NCI-H1694 (cell line): Measurements from ENCODE around the gene CADPS.

ENCODE experiments used
- DNase-seq: peaks from one replicate; lab custom pipeline; 2025; lab: John Stamatoyannopoulos, UW

The CADPS gene

DNA sequence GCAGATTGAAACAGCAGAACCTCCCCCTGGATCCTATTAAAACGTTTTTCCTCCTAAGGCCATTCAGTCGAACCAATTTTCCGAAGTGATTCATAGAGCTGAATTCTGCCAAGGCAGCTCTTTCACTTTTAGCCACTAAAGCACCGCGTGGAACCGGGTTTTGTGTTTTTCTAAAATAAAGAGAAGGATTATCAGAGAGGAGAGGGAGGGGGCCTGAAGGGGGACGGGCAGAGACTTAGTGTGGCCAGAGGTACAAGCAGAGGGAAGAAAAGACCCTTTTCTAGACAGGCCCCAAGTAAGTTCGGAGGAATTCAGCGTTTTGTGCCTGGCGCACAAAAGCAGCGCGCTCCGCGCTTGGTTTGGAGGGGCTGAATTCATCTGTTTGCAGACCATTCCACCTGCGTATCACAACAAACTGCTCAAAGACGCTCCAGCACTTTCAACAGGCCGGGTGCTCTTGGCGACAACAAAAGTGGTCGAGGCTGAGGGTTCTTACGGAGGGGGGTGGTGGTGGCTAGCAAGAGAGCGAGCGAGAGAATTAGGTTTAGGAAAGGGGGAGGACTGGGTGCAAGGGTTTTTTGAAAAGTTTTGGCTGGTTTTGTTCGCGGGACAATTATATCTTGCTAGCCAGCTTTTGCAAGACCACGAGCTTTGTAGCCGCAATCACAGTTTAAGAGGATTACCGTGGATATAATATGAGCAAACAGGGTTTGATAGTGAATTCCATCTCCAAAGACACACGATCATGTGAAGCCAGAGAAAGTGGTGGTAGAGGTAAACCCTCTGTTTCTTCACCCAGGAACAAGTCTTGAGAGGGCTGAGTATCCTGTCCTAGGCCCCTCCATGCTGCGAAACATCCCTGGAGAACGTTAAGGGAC lies 500.6 kb downstream of the CADPS start:
- DNase-seq: no peak

DNA sequence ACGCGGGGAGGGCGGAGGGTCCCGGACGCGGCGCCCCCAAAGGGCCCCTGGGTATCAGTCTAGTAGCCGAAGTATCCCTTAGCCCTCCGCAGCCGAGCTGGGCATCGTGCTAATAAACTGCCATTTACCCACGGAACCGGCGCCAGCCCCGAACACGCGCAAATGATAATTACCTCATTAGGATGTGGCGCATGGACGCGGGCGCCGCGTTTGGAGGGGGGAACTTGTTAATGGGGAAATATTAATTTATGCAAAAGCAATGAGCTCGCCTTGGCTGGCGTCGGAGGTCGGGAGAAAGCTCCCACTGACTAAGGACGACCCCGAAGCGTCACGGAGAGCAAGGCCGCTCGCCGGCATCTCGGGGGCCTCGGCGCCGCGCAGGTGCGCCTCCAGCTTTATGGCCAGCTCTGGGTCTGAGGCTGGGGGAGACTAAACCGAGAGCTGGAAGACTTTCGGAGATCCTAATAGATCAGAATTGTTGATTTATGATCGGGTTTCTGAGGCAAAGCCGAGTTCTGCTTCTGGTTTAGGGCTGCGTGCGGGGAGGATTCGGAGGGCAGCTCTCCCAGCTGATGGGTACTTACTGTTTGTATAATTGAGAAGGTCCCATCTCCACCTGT lies 501.4 kb downstream of the CADPS start:
- no peak for DNase-seq

DNA sequence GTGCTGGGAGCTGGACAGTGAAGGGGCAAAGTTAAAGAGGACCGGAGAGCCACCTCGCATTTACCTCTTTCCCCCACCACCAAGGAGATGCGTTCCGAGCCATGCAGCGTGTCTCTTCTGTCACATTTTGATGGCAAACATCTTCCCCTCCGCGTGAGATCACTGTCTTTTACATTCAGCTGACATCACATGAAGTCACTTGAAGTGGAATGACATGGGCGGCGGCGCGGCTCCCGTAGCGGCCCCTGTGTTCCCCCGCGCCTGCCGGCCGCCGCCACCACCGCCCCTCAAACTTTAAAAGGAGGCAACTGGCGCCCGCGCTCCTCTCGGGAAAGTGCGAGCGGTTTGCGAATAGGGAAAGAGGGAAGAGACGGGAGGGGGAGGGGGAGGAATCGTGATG lies 502.0 kb downstream of the CADPS start, which contains the start of gene FEZF2:
FEZF2 (minus strand) TSS at position 336 of the 400 bp plus-strand sequence. CDS start 682 bp downstream, outside the sequence.
- DNase-seq: no peak

DNA sequence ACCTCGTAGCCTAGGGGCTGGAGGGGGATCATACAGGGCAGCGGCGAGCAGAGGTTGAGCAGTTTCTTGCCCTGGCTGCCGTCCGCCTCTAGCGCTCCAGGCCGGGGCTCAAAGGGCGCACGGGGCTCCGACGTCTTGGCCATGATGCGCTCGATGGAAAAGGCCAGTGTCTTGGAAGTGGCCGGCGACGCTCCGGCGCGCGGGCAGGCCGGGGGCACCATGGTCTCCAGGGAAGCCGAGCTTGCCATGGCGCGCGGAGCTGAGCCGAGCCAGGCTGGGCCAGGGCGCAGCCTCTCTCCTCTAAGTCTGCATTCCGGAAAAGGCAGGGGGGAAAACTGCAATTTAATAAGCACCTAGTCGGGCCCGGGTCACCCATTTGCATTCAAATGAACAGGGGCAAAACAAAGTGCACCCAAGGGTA lies 502.6 kb downstream of the CADPS start:
- DNase-seq: no peak

DNA sequence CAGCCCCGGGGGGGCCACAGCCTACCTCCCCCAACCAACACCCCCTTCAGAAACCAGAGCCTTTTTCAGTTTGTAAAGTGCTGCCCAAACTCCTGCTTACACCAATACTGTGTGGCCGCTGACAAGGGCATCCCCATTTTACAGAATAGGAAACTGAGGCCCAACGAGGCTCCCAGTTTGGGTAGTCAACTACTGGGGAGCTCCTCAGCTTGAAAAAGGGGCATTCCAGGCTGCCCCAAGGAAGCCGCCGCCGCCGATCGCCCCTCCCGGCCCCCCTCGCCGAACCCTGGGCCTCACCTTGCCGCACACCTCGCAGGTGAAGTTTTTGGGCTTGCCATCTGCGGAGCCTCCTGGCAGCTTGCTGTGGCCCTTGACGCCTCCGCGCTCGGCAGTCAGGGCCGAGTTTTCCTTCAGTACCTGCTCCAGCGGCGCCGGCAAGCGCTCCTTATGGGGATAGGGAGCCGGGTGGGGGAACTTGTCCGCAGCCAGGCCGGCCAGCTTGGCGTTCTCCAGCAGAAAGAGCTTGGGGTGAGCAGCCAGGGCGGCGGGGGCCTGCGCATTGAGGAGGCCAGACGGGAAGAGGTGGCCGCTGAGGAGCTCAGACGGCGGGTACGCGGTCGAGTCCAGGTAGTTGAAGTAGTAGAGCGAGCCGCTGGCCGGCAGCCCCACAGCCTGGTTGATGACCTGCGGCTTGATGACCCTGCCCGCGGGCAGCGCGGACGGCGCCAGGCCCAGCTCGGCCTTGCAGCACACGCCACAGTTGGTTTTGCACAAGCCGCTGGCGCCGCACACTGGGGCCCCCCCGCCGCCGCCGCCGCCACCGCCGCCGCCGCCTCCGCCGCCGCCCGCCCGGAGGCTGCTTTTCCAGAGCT lies 503.3 kb downstream of the CADPS start:
- DNase-seq: no peak

DNA sequence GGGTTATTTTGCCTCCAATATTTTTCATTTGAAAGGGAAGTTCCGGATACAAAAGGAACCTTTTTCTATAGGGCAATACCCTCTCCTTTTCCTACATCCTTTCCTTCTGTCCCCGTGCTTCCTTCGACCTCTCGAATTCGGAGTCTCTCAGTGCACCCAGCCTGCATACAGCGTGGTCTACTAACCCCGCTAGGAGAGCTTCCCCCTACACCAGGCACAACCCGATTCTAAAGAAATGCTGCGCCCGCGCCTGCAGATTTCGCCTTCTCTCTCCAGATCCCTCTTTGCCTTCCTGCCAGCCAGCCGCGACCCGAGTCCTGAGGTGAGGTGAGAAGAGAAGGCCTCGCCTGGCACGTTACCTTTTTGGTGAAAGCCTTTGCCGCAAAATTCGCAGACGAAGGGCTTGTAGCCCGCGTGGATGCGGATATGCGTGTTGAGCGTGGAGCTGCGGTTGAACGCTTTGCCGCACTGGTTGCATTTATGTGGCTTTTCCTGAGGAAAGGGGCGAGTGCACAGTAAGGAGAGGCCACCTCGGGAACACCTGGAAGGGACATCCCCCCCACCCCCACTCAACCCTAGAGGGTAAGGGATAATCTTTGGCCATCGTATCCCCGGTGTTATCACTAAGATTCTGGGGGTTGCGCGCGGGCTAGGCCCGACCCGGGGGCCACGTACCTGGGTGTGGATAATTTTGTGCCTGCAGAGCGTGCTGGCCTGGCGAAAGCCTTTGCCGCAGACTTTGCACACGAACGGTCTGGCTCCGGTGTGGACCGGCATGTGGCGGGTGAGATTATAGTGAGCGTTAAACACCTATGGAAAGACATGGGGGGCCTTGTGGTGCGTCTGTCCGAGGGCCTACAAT lies 504.1 kb downstream of the CADPS start:
- no peak for DNase-seq

DNA sequence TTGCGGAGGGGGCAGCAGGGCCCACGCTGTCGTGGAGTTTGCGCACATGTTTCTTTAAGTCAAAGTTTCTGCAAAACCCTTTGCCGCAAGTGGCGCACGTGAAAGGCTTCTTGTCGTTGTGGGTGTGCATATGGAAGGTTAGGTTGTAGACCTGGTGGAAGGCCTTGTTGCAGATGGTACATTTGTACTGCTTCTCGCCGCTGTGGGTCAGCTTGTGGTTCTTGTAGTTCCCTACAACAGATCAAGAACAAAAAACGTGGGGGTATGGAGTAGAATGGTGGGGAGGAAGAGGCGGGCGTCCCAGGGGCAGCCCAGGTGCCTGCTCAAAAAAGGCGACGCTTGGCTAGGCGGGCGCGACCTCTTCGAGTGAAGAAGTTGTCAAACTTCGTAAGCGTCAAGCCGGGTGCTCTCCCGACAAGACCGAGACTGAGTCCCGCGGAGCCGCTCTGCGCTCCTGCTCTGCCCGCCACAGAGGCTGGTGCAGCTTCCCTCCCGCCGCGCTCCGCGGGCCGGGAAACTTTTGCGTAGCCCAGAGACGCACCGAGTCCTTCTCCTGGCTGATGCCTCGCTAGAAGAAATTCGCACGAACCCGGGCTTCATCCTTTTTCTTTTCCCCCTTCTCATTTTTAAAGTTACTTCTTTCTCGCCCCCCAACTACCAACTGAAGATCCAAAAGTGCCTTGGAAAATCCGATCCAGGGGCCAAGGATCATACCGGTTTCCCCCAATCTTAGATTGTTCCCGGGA lies 504.9 kb downstream of the CADPS start:
- DNase-seq: no peak

DNA sequence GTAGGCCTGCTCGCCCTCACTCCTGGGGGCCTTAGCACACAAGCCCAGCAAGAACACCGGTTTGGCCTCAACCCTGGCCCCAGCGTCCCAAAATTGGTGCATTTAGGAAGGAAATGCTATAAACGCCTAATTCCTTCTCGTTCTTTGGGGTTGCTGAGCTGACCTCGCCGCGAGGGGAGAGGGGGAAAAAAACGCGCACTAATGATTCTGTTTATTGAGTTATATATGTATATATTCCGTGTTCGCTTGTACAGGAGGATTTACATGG lies 505.8 kb downstream of the CADPS start:
- no peak for DNase-seq

DNA sequence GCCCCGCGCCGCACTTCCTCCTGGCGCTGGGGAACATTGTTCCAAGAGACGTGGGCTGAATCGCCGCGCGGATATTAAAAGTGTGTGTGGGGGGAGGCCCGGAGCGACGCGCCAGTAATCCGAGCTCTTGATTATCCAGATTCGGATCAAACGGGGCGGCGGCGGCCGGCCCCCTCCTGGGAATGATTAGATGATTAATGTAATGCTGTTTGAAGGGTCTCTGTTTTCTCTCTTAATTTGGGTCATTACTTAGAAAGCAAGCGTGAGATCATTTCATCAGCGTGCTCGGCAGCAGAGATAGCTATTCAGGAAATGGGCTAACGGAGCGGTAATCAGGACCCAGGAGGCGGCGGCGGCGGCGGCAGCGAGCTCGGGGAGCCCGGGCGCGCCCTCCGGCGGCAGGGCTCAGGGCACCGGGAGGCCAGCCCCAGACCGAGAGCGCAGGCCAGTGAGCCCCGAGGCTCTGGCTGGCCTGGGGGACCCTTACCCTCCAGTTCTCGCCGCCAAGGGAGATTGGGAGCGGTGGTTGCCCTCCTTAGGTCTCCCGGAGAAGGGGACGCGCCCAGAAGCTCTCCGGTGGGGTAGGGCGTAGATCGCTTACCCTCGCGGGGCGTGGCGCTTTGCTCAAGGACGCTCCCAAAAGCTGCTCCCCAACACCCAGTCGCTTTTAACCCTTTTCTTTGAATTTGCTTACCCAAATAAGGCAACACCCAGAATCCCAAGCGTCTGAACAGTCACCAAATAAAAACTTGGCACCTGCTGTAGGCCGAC lies 506.3 kb downstream of the CADPS start:
- no peak for DNase-seq

DNA sequence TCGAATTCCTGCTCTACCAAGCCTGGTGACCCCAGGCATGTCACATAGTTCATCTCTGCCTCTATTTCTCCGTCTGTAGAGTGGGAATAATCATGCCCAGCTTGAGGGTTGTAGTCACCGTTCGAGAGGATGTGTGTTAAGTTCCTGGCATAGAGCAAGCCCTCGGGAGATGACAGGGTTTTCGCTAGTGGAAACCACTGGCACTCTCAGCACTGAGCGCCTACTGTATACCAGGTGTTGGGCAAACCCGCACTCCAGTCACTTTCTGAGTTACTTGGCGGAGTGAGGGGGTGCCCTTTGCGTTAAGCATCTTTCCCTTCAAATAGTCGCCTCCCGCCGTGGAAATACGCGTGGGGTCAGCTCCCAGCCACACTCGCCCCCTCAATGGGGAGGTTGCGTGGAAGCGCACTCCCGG lies 506.9 kb downstream of the CADPS start:
- no peak for DNase-seq

DNA sequence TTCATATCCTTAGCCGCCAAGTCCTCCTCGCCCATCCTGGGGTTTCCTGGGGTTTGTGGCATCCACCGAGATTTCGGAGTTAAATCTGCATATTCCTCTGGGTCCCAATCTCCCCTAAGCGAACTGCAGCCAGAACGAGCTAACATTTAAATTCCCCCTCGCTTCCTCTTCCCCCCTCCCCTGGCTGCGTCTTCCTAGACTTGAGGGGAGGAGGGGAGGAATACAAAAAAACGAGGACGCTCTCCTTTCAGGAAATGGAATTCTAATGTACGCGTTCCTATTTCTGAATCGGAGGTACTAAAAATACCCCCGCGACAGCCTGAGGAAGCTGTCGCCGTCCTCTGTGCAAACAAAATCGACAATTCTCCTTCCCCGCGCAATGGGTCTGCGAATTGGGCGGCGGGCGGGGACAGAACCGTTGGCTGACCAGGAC lies 507.4 kb downstream of the CADPS start:
- no peak for DNase-seq

DNA sequence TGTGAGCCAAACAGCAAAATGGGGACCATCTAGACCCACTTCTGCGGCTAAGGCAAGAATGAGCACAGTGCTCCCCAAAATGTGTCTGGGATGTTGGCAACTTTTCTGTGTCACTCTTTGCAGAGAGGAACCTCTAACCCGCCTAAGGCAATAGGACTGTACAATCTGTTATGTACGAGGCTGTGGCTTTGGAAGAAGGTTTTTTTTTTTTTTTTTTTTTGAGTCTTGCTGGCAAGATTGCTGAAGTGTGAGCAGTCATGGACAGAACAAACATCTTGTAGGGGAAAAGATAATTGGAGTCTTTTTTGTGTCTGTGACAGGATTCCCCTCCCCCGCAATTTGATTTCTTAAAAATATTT lies 509.1 kb downstream of the CADPS start:
- DNase-seq: no peak

DNA sequence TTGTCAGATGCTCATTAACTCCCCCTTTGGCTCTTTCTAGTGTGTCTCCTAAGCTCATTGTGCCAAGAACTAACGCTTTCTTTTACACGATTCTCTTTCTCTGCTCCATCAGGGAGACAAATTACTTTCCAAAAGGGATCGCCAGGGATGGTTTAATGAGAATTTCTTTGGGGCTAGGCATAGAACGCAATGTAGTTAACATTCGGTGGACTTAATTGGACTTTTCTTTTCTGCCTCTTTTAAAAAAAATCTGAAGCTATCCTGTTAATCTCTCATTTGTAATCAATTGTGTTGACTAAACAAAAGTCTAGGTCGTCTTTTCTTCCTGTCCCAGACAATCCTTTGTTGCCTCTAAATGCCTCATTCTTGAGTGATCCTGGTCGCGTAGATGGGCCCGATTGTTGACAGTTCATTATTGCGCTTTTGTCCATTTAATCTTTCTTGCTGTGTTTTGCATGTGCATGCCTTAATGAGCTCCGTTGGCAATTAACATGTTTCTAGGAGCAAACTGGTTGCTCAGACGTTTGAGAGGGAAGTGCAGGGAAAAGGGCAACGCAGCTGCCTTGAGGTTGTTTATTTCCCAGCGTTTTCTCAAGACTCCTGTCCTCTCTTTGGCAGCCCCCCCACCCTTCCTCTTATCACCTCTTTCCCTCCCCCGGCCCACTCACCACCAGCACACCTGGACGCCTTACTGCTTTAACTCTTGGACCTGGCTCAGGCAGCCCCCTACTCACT lies 509.7 kb downstream of the CADPS start:
- no peak for DNase-seq

DNA sequence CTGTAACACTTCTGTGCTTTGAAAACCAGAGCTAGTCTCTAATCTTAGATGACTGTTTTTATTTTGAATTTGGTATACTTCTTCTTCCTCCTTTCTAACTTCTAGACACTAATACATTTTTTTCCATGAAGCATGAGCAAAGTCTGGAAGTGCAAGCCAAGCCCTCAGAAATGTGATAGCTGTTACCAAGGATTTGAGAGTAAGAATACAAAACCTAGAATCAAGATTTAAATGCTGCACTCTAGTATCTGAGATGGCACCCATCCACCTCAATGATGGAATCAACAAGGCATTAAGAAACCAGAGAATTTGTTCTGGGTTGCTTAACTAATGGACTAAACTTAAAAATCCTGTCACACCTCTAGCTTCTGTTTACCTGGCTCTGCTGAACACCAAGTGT lies 511.0 kb downstream of the CADPS start:
- DNase-seq: no peak

DNA sequence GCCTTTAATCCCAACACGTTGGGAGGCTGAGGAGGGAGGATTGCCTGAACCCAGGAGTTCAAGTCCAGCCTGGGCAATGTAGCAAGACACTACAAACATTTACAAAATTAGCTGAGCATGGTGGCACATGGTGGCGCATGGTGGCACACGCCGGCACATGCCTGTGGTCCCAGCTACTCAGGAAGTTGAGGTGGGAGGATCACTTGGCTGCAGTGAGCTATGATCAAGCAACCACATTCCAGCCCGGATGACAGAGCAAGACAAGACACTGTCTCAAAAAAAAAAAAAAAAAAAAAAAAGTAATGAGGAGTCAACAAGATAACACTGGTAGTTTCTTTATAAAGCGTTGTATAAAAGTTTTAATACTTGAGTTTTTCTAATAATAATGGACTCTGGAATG lies 511.9 kb downstream of the CADPS start:
- DNase-seq: no peak

DNA sequence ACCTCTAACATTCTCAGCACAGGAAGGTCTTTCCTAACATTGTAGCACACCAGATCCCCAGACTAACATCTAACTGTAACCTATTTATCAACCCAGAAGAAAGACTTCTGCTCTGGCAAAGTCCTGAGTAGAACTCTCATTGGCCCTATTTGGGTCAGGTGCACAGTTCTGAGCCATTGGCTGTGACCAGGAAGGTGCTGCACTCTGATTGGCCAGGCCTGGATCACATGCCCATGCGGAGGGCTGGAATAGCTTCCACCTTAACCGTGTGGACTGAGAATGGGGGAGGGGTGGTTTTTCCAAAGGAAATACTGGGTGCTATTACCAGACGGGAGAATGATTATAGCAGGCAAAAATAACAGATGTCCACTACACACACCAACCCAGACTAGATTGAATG lies 513.4 kb downstream of the CADPS start:
- DNase-seq: no peak

DNA sequence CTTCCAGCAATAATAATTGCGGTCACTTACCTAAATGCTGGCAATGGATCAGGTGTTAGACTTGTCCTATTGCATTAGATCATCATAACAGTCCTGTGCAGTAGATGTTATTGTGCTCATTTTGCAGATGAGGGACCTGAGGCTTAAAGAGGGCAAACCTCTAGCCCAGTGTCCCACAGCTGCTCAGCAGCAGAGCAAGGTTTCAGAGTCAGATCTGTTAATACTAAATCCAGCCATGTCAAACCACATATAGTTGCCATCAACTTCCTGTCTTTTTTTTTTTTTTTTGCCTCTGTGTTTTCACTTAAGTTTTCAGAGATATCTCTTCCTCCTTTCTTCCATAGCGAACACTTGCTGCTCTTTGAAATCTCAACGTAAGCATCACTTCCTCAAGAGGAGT lies 514.0 kb downstream of the CADPS start:
- no peak for DNase-seq

DNA sequence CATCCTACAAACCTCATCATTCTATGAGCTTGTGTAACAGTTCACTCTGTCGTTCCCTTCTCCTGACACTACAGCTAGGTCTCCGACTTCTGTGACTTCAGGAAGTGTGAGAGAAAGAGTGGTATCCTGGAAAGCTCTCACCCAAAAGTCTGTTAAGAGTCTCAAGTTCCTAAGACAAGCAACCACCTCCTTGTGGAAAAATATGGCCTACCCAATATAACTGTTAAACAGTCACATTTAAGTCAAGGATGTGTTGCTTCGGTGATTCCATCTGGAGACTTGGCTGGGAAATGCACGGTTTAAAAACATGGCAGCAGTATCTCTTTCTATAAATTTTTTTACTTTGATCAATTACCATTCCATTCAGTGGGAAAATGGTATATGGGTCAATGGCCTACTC lies 515.7 kb downstream of the CADPS start:
- DNase-seq: no peak

DNA sequence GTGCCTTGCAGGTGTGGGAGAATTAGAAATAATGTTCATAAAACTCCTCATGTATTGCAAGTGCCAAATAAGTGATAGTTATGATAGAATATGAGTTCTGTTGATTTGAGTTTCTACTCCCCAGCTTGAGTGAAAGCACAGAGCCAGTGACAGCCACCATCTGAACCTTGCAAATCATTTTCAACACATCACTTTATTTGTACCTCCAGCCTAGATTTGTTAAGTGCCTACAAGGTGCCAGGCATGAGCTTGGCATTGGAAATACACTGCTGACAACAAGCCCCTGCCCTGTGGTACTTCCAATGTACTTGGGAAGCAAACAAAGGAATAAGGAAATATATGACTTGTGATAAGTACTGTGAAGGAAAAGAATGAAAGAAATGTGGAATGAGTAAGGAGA lies 518.9 kb downstream of the CADPS start:
- no peak for DNase-seq

DNA sequence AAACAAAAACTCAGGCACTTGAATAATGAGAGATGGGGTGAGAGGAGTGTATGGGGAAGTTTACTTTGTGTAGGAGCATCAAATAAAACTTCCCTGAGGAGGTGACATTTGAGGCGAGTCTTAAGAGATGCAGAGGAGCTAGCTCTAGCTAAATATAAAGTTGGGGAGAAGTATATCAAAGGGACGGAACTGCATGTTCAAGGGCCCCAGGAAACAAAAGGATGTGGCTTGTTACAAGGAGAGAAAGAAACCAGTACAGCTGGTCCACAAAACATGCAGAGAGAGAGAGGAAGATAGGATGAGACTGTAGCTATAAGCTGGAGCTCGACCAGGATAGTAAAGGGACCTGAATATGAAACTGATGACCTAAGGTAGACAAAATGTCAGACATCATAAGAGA lies 519.5 kb downstream of the CADPS start:
- no peak for DNase-seq
